ENCODE data around the gene LCORL.
"Not testable (repeated sequence)": the region's sequence is repeated elsewhere in the genome, so short reads cannot be mapped to it uniquely, and the experiment has no call there.

LCORL gene

GRCh38 chr4:18014269-18014668, 7.3 kb downstream of the LCORL start:
- no peak for DNase-seq

- no peak for DNase-seq
Measured at GRCh38 chr4:18012807-18013462, 8.6 kb downstream of the LCORL start.

- DNase-seq, result no peak
Measured at GRCh38 chr4:18012134-18012806, 9.3 kb downstream of the LCORL start.

GRCh38 chr4:18007625-18008024, 13.9 kb downstream of the LCORL start:
- no peak for DNase-seq

DNA sequence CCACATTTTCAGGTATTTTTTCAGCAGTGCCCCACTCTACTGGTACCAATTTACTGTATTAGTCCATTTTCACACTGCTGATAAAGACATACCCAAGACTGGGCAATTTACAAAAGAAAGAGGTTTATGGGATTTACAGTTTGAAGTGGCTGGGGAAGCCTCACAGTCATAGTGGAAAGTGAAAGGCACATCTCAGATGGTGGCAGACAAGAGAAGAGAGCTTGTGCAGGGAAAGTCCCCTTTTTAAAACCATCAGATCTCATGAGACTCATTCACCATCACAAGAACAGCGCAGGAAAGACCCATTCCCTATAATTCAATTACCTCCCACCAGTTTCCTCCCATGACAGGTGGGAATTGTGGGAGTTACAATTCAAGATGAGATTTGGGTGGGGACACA, 15.1 kb downstream of the LCORL start:
- DNase-seq, result not testable (repeated sequence)

GRCh38 chr4:17997129-17997528, 24.4 kb downstream of the LCORL start:
- DNase-seq, result no peak

- DNase-seq, result no peak
Measured at GRCh38 chr4:17995165-17995564, 26.4 kb downstream of the LCORL start.

GRCh38 chr4:17985832-17986231, 35.7 kb downstream of the LCORL start:
- DNase-seq, result no peak

- no peak for DNase-seq
Measured at GRCh38 chr4:17981063-17981462, 40.5 kb downstream of the LCORL start.

DNA sequence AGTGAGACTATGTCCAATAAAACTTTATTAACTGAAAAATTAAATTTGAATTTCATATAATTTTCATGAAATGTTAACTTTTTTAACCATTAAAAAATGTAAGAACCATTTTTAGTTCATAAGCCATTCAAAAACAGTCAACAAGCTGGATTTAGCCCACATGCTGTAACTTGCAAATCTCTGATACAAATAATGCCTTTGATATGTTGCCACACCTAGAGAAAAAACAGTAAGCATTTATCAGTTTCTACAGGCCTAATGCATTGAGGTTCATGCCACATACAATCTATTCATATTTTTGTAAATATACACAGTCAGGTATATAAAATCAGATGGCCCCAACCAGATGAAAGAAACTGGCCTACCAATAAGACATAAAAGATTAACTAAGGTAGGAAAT, 52.8 kb downstream of the LCORL start:
- no peak for DNase-seq

- no peak for DNase-seq
Measured at GRCh38 chr4:17967078-17967477, 54.5 kb downstream of the LCORL start.

GRCh38 chr4:17966312-17966711, 55.2 kb downstream of the LCORL start:
- no peak for DNase-seq

DNA sequence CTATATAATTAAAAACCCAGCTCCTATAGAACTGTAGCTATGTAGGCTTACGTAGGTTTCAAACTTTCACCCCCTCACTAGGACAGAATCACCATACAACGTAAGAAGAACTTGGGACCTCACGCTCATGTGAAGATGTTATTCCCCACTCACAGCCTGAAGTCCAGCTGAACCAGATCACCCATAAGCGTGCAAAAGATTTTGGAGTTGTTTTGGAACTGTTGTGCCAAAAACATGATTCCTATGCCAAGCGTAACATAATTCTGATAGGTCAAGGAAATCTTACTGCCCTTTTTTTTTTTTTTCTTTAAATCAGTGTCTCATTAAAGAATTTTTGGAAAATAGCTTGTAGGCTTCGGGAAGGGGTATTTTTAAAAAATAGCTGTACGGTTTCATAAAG, 57.0 kb downstream of the LCORL start:
- DNase-seq, result no peak

- no peak for DNase-seq
Measured at GRCh38 chr4:17962171-17962570, 59.4 kb downstream of the LCORL start.

GRCh38 chr4:17961249-17961648, 60.3 kb downstream of the LCORL start:
- no peak for DNase-seq

DNA sequence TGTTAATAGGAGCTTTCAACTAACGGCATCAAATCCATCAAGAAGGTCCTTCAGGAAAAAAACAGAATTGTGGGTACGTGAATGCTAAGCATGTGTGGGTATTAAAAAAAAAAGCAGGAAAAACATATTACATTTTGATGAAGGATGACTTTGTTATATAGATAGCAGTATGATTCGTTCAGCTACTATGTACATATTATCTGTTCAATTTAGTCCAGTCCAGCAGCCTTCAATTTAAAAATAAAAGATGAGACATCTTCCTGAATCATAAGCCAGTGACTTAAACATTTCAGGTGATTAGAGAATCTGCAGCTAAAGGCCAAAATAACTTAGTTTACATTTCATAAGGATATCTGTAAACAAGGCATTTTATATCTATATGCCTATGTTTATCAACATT, 63.4 kb downstream of the LCORL start:
- DNase-seq, result no peak

GRCh38 chr4:17957688-17958087, 63.9 kb downstream of the LCORL start:
- no peak for DNase-seq

DNA sequence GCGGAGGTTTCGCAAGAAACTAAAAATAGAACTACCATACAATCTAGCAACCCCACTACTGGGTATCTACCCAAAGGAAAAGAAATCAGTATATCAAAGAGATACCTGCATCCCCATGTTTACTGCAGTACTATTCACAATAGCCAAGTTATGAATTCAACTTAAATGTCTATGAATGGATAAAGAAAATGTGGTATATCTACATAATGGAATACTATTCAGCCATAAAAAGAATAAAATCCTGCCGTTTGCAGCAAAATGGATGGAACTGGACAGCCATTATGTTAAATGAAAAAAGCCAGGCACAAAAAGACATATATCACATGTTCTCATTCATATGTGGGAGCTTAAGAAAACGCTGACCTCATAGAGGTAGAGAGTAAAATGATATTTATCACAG, 65.3 kb downstream of the LCORL start:
- no peak for DNase-seq

DNA sequence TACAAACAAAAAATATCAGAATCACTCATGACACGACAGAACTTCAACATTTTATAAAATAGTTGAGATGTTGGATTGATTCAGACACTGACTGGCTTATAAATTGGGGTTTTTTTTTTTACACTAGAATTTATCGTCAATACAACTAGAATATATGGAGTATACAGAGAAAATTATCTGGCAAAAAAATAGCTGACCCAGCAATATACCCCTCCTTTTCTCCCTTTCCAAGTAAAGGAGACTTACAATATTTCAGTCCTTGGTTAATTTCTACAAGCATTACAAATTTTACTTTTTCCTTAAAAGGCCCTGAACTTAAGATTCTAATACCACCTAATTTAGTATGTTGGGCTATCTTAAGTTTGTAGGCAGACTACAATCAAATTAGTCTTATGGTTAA, 76.3 kb downstream of the LCORL start:
- DNase-seq, result no peak

GRCh38 chr4:17941731-17942130, 79.8 kb downstream of the LCORL start:
- DNase-seq, result no peak

DNA sequence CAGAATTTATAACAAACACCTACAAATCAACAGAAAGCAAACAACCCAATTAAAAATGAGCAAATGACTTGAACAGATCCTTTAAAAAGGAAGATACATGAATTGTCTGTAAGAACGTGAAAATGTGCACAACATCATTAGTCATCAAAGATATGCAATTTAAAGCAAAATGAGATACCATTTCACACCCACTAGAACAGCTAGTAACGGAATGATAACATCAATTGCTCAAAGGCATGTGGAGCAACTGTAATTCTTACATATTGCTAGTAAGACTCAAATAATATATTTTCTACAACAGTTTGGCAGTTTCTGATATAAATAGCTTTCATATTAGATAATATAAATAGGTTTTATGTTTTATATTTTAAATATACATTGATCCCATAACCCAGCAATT, 82.5 kb downstream of the LCORL start:
- DNase-seq, result no peak

- peak; percentile 2 for DNase-seq
Measured at GRCh38 chr4:17934286-17934685, 87.3 kb downstream of the LCORL start.

DNA sequence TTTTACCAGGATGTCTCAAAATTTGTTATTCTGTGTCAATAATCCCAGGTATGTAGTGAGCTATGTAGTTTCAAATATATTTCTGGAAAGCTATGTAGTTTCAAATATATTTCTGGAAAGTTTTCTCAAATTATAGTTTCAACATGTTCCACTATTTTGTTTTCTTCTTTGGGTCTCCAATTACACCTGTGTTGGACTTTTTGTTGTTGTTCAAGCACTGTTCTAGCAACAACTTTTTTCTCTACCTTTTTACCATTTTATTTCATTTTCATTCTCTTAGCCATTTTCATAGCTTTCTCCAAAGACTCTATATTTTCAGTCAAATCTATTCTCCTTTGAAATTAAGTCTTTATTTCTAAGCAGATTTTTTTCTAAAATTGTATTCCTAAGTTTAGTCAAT, 88.4 kb downstream of the LCORL start:
- no peak for DNase-seq

GRCh38 chr4:17932041-17932440, 89.5 kb downstream of the LCORL start:
- no peak for DNase-seq

DNA sequence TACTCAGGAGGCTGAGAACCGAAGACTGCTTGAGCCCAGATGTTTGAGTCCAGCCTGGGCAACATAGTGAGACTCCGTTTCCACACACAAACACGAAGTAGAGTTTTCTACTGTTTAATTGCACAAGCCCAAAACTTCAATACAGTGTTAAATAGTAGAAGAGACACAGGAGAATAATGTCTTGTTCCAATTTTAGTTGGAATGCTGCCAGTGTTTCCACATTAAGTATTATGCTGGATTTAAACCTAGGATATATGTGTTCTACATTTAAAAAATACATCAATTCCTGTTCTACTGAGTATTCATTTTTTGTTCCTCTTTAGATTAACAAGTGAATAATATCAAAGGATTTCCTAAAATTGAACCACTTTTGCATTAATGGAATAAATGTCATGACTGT, 91.3 kb downstream of the LCORL start:
- no peak for DNase-seq

Measured in NCI-H1694 (cell line).